Ishikawa (cell line): Measurements from ENCODE around the gene ZBTB3.

Source experiments
- CEBPB ChIP-seq: IDR thresholded peaks from 2 replicates; pipeline ENCODE4 v1.6.1; 2012
- CREB1 ChIP-seq: IDR thresholded peaks from 2 replicates; pipeline ENCODE4 v1.6.1; 2012; ENCODE audit warnings: low read depth
- EGR1 ChIP-seq: IDR thresholded peaks from 2 replicates; pipeline ENCODE4 v1.6.1; 2012
- EP300 ChIP-seq: IDR thresholded peaks from 2 replicates; pipeline ENCODE4 v1.6.1; 2012; ENCODE audit warnings: borderline replicate concordance
- FOXM1 ChIP-seq: IDR thresholded peaks from 2 replicates; pipeline ENCODE4 v1.6.1; 2012; ENCODE audit warnings: low read depth, borderline replicate concordance
- MAX ChIP-seq: IDR thresholded peaks from 2 replicates; pipeline ENCODE4 v1.6.1; 2012
- NFIC ChIP-seq: IDR thresholded peaks from 2 replicates; pipeline ENCODE4 v1.6.1; 2012
- RAD21 ChIP-seq: IDR thresholded peaks from 2 replicates; pipeline ENCODE4 v1.6.1; 2012; ENCODE audit warnings: low read depth
- REST ChIP-seq: IDR thresholded peaks from 2 replicates; pipeline ENCODE4 v1.6.1; 2012; ENCODE audit warnings: low read depth, mild to moderate bottlenecking
- TAF1 ChIP-seq: IDR thresholded peaks from 2 replicates; pipeline ENCODE4 v1.6.1; 2012; ENCODE audit warnings: low read depth, mild to moderate bottlenecking
- TCF12 ChIP-seq: IDR thresholded peaks from 2 replicates; pipeline ENCODE4 v1.6.1; 2012; ENCODE audit warnings: low read depth
- TEAD4 ChIP-seq: IDR thresholded peaks from 2 replicates; pipeline ENCODE4 v1.6.1; 2012
- USF1 ChIP-seq: IDR thresholded peaks from 2 replicates; pipeline ENCODE4 v1.6.1; 2012
- YY1 ChIP-seq: IDR thresholded peaks from 2 replicates; pipeline ENCODE4 v1.6.1; 2012; ENCODE audit warnings: low read depth
- ZBTB7A ChIP-seq: IDR thresholded peaks from 2 replicates; pipeline ENCODE4 v1.6.1; 2012; ENCODE audit warnings: low read depth

ZBTB3 gene

GRCh38 chr11:62753736-62754603 lies at the start of gene ZBTB3:
ZBTB3 (minus strand) TSS chr11:62754160; CDS start chr11:62753664, 496 bp downstream.
- TF ChIP-seq ZBTB7A (no peak), MAX (peak; percentile 66), EP300 (no peak), YY1 (0 out of 2 replicates have a peak, but pooled peaks have one; percentile 55), TAF1 (peak; percentile 40; the same call in 1 of the 2 replicates), CEBPB (no peak), FOXM1 (no peak)

- no peak for TF ChIP-seq ZBTB7A
- no peak for TF ChIP-seq EGR1
- TF ChIP-seq FOXM1, result no peak
- TF ChIP-seq USF1, result no peak
- no peak for TF ChIP-seq MAX
- TF ChIP-seq NFIC, result no peak
- TF ChIP-seq RAD21, result no peak
- no peak for TF ChIP-seq REST
- TF ChIP-seq TCF12, result no peak
- no peak for TF ChIP-seq CEBPB
- TF ChIP-seq EP300, result no peak
- TF ChIP-seq TEAD4, result no peak
- no peak for TF ChIP-seq TAF1
- no peak for TF ChIP-seq CREB1
- TF ChIP-seq YY1, result no peak
These were observed 47.1 kb upstream of the ZBTB3 start for GRCh38 chr11:62801071-62801470.

GRCh38 chr11:62799486-62799885 lies 45.5 kb upstream of the ZBTB3 start:
- no peak for TF ChIP-seq TAF1
- TF ChIP-seq TEAD4, result no peak
- no peak for TF ChIP-seq EGR1
- no peak for TF ChIP-seq CEBPB
- TF ChIP-seq YY1, result no peak
- no peak for TF ChIP-seq TCF12

GRCh38 chr11:62796281-62796680 lies 42.3 kb upstream of the ZBTB3 start:
- no peak for TF ChIP-seq EP300
- TF ChIP-seq TAF1, result no peak
- TF ChIP-seq RAD21, result no peak
- no peak for TF ChIP-seq ZBTB7A
- TF ChIP-seq EGR1, result no peak
- no peak for TF ChIP-seq CREB1
- no peak for TF ChIP-seq USF1
- TF ChIP-seq MAX, result no peak
- TF ChIP-seq TCF12, result no peak
- TF ChIP-seq TEAD4, result no peak
- no peak for TF ChIP-seq REST
- TF ChIP-seq FOXM1, result no peak
- TF ChIP-seq YY1, result no peak
- TF ChIP-seq NFIC, result no peak
- TF ChIP-seq CEBPB, result no peak

- no peak for TF ChIP-seq EP300
- TF ChIP-seq CREB1, result no peak
- TF ChIP-seq CEBPB, result no peak
- TF ChIP-seq FOXM1, result no peak
- no peak for TF ChIP-seq MAX
- TF ChIP-seq NFIC, result no peak
- no peak for TF ChIP-seq RAD21
- no peak for TF ChIP-seq TEAD4
- TF ChIP-seq TCF12, result no peak
- no peak for TF ChIP-seq EGR1
- no peak for TF ChIP-seq ZBTB7A
- no peak for TF ChIP-seq YY1
- no peak for TF ChIP-seq USF1
- TF ChIP-seq REST, result no peak
These were observed 40.3 kb upstream of the ZBTB3 start for GRCh38 chr11:62794201-62794775.
